Glutamatergic neuron (in vitro differentiated cells): ENCODE data around the gene MYL10. TPM values are rescaled to one million over a fixed set of nuclear protein-coding genes. Genes with fewer than 3 reads are reported as not detected.

Experiments used
- DNase-seq: peaks from one replicate; pipeline ENCODE4 v3.0.0; 2022
- H3K27ac Mint-ChIP-seq: one replicate; pipeline ENCODE4 v1.8.0; 2020; ENCODE audit warnings: mild to moderate bottlenecking, mixed read lengths, inconsistent platforms; ENCODE audit not compliant: unreplicated experiment
- H3K27me3 Mint-ChIP-seq: one replicate; pipeline ENCODE4 v1.8.0; 2020; ENCODE audit warnings: mild to moderate bottlenecking, moderate library complexity, mixed read lengths, inconsistent platforms; ENCODE audit not compliant: unreplicated experiment
- H3K36me3 Mint-ChIP-seq: one replicate; pipeline ENCODE4 v1.8.0; 2020; ENCODE audit warnings: mild to moderate bottlenecking, mixed read lengths, inconsistent platforms; ENCODE audit not compliant: unreplicated experiment
- H3K4me1 Mint-ChIP-seq: one replicate; pipeline ENCODE4 v1.8.0; 2020; ENCODE audit warnings: mild to moderate bottlenecking, low read depth, mixed read lengths, inconsistent platforms; ENCODE audit not compliant: unreplicated experiment
- H3K4me3 Mint-ChIP-seq: one replicate; pipeline ENCODE4 v1.8.0; 2020; ENCODE audit warnings: mild to moderate bottlenecking, mixed read lengths, inconsistent platforms; ENCODE audit not compliant: unreplicated experiment
- H3K9me3 Mint-ChIP-seq: one replicate; pipeline ENCODE4 v1.8.0; 2020; ENCODE audit warnings: mild to moderate bottlenecking, moderate library complexity, mixed read lengths, inconsistent platforms; ENCODE audit not compliant: unreplicated experiment
- total RNA-seq: library from RNA; stranded (reverse); fragmentation: NEBNext Ultra II Directional; extraction: Animal tissue kit (Norgen Biotek cat#: 25700); gene quantifications from one replicate; pipeline ENCODE4 v1.2.1, GENCODE V29; 2021; ENCODE audit not compliant: unreplicated experiment
- TF ChIP-seq, protein P1 (sequence below): fragments of 200-600 bp; sonication (generic); IDR thresholded peaks from one replicate; pipeline ENCODE4 v1.5.0; 2021; ENCODE audit not compliant: partially characterized antibody, unreplicated experiment

MYL10 gene
- total RNA-seq, 1 donor from 2014 or later: not detected

- TF ChIP-seq, protein P1, sequence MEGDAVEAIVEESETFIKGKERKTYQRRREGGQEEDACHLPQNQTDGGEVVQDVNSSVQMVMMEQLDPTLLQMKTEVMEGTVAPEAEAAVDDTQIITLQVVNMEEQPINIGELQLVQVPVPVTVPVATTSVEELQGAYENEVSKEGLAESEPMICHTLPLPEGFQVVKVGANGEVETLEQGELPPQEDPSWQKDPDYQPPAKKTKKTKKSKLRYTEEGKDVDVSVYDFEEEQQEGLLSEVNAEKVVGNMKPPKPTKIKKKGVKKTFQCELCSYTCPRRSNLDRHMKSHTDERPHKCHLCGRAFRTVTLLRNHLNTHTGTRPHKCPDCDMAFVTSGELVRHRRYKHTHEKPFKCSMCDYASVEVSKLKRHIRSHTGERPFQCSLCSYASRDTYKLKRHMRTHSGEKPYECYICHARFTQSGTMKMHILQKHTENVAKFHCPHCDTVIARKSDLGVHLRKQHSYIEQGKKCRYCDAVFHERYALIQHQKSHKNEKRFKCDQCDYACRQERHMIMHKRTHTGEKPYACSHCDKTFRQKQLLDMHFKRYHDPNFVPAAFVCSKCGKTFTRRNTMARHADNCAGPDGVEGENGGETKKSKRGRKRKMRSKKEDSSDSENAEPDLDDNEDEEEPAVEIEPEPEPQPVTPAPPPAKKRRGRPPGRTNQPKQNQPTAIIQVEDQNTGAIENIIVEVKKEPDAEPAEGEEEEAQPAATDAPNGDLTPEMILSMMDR: no peak
- no peak for DNase-seq
- peaks cover 4% of the 10 kb centered on the region for H3K9me3 Mint-ChIP-seq
These were observed 40.2 kb upstream of the MYL10 start for GRCh38 chr7:101669307-101669706.

GRCh38 chr7:101668726-101669125 is 39.6 kb upstream of the MYL10 start:
- no peak overlapping the region for H3K27ac Mint-ChIP-seq
- H3K4me1 Mint-ChIP-seq: peaks cover 4% of the 10 kb centered on the region

More at GRCh38 chr7:101669307-101669706, 40.2 kb upstream of the MYL10 start:
- H3K4me3 Mint-ChIP-seq: no peak overlapping the region
- H3K27ac Mint-ChIP-seq: no peak overlapping the region
- no peaks in the 10 kb centered on the region for H3K36me3 Mint-ChIP-seq
- H3K27me3 Mint-ChIP-seq: peaks cover 10% of the 10 kb centered on the region
- peaks cover 4% of the 10 kb centered on the region for H3K4me1 Mint-ChIP-seq

GRCh38 chr7:101667920-101668319 is 38.8 kb upstream of the MYL10 start:
- H3K9me3 Mint-ChIP-seq: peaks cover 4% of the 10 kb centered on the region
- H3K27ac Mint-ChIP-seq: no peak overlapping the region
- H3K27me3 Mint-ChIP-seq: peaks cover 10% of the 10 kb centered on the region
- no peaks in the 10 kb centered on the region for H3K36me3 Mint-ChIP-seq
- DNase-seq: no peak
- no peak overlapping the region for H3K4me3 Mint-ChIP-seq
- H3K4me1 Mint-ChIP-seq: peaks cover 4% of the 10 kb centered on the region
- TF ChIP-seq, protein P1: no peak

More at GRCh38 chr7:101668726-101669125, 39.6 kb upstream of the MYL10 start:
- H3K27me3 Mint-ChIP-seq: peaks cover 10% of the 10 kb centered on the region
- TF ChIP-seq, protein P1: no peak
- H3K4me3 Mint-ChIP-seq: no peak overlapping the region
- H3K9me3 Mint-ChIP-seq: peaks cover 4% of the 10 kb centered on the region
- DNase-seq: no peak
- no peaks in the 10 kb centered on the region for H3K36me3 Mint-ChIP-seq

DNA sequence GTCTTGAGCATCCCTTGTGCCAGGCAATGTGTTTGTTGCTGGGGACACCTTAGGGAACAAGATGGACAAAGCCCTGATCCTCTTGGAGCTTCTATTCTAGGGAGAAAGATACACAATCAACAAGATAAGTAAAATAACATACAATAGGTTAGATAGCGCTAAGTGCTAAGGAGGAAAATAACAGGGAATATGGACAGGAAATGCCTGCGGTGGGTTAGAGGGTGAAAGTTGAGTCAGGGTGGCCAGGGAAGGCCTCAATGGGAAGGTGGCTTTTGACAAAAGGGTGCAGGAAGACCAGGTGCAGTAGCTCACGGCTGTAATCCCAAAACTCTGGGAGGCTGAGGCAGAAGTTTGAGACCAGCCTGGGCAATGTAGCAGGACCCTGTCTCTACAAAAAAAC is 38.3 kb upstream of the MYL10 start:
- Mint-ChIP-seq H3K27ac (no peak overlapping the region), H3K9me3 (peaks cover 3% of the 10 kb centered on the region), H3K4me3 (no peak overlapping the region), H3K4me1 (peaks cover 4% of the 10 kb centered on the region), H3K36me3 (no peaks in the 10 kb centered on the region), H3K27me3 (peaks cover 10% of the 10 kb centered on the region)
- TF ChIP-seq, protein P1: no peak
- no peak for DNase-seq

- peaks cover 2% of the 10 kb centered on the region for H3K9me3 Mint-ChIP-seq
- H3K27me3 Mint-ChIP-seq: peaks cover 10% of the 10 kb centered on the region
- TF ChIP-seq, protein P1: no peak
- H3K27ac Mint-ChIP-seq: no peak overlapping the region
- no peaks in the 10 kb centered on the region for H3K4me1 Mint-ChIP-seq
- H3K36me3 Mint-ChIP-seq: no peaks in the 10 kb centered on the region
- no peak for DNase-seq
- H3K4me3 Mint-ChIP-seq: no peak overlapping the region
These were observed 37.6 kb upstream of the MYL10 start for GRCh38 chr7:101666741-101667140.
